Prostate gland (tissue), 2 donors: Measurements from ENCODE around the gene ZNF526. TPM values are rescaled to one million over a fixed set of nuclear protein-coding genes. Genes with fewer than 3 reads are reported as not detected.

Source experiments
- DNase-seq: peaks from one replicate; pipeline ENCODE4 v3.0.0-alpha.2; 2019; ENCODE audit warnings: low spot score
- H3K27ac ChIP-seq, 2 donors: fragments of 200-600 bp; sonication (generic); 2 replicates each; pipeline ENCODE4 v1.5.1; 2017 to 2019
- H3K27me3 ChIP-seq: fragments of 200-600 bp; sonication (generic); replicated peaks from 2 replicates; pipeline ENCODE4 v1.5.1; 2019; ENCODE audit not compliant: insufficient read depth
- H3K36me3 ChIP-seq, 2 donors: fragments of 200-600 bp; sonication (generic); 1 replicate in 1 of 2; 2 replicates in 1 of 2; pipeline versions ENCODE4 v1.5.1 to v1.8.1; 2017 to 2019
- H3K4me1 ChIP-seq: fragments of 200-600 bp; sonication (generic); replicated peaks from 2 replicates; pipeline ENCODE4 v1.5.1; 2019
- H3K4me3 ChIP-seq, 2 donors: fragments of 200-600 bp; sonication (generic); 2 replicates each; pipeline ENCODE4 v1.5.1; 2017 to 2019
- H3K9me3 ChIP-seq: fragments of 200-600 bp; sonication (generic); 2 replicates; pipeline ENCODE4 v1.5.1; 2017
- CTCF ChIP-seq, 4 experiments: fragments of 200-600 bp in 2 of 4; fragments of 450-650 bp in 2 of 4; sonication (generic) in 2 of 4; IDR thresholded peaks; 1 replicate in 3 of 4; 2 replicates in 1 of 4; pipeline ENCODE4 v1.5.1; 2016 to 2019; ENCODE audit warnings: antibody characterized with exemption in 4 of 4, mild to moderate bottlenecking in 2 of 4, moderate library complexity in 2 of 4
- POLR2A ChIP-seq: fragments of 450-650 bp; IDR thresholded peaks from one replicate; pipeline ENCODE4 v1.6.1; 2016; ENCODE audit warnings: antibody characterized with exemption, mild to moderate bottlenecking
- POLR2AphosphoS5 ChIP-seq: sonication (generic); formaldehyde crosslinking; IDR thresholded peaks from one replicate; pipeline ENCODE4 v1.6.1; 2017; ENCODE audit warnings: antibody characterized with exemption
- WGBS: methylation state at CpG from one replicate; pipeline ENCODE4 v1.1.5; 2018; 5-methylcytosine and 5-hydroxymethylcytosine counted together
- intact Hi-C: fragments of 100-400 bp; cut with DNase I; formaldehyde crosslinking; loops from one replicate; pipeline ENCODE4 v1.14.2; 2022
- total RNA-seq, 2 donors: library from RNA; depleted of rRNA; stranded (reverse); fragments of >200 nt; gene quantifications; one replicate each; pipeline ENCODE4 v1.1.0, GENCODE V29; 2016

ZNF526 gene
- total RNA-seq, 2 donors from 2014 or later: 8.2 to 14.1 TPM

DNA sequence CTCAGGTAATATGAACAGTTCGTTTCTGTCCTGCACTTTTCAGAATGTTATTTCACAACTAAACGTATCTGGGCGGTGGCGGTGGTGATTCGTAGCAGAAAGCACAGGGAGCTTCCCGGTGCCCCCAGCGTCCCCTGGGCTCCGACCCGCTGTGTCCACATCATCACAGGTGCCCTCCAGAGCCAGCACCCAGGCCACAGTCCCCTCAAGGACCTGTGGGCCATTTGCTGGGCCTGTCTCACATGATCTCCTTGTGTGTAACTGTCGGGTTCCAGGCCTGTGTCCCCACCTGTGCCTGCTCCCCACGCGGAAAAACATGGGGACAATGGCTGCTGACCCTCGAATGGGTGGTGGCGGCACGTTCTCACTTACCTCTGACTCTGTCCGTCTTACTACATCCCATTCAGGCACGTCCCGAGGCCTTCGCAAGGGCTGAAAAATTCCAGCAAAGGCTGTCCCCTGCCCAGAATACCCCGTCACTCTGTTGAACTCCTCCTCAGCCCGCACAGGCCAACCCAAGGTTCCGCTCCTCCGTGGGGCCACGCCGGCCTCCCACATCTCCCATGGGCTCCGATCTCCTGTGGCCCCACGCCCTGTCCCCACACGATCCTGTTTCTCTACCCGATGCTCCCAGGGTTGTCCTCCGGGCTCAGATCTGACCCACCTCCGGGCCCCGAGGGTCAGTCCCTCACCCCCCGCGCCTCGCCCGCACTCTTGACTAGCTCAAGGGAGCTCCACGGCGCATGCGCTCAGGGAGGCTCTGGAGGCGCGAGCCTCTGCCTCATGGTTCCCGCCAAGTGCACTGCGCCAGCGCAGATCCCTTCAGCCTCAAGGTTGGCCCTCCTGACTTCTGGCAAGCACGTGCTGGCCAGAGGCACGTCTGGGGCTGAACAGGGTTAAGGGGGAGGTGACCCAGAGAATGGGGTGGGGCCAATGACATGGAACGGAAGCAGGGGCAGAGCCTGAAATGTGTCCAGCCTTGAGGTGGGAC lies 23.8 kb upstream of the ZNF526 start:
- Histone ChIP-seq H3K27me3 (no peaks in the 10 kb centered on the region), H3K9me3 (no peaks in the 10 kb centered on the region), H3K4me3 (no peak overlapping the region), H3K27ac (no peak overlapping the region), H3K4me1 (no peaks in the 10 kb centered on the region), H3K36me3 (peaks cover 3 to 11% of the 10 kb centered on the region in 2 donors)
- WGBS: 89% methylated on average over 47 of the region's 47 CpGs
- intact Hi-C loops: no loop called here
- no peak for DNase-seq
- TF ChIP-seq POLR2A (no peak), CTCF (IDR thresholded peaks at IDR 0.05) (no peak), POLR2AphosphoS5 (no peak)

- Histone ChIP-seq H3K27ac (no peak overlapping the region), H3K4me3 (no peak overlapping the region), H3K4me1 (no peaks in the 10 kb centered on the region), H3K27me3 (no peaks in the 10 kb centered on the region), H3K9me3 (no peaks in the 10 kb centered on the region), H3K36me3 (peaks cover 8 to 11% of the 10 kb centered on the region in 2 donors)
- no peak for DNase-seq
- WGBS: 43% methylated on average over 5 of the region's 5 CpGs
- intact Hi-C loops: no loop called here
- TF ChIP-seq POLR2A: no peak
- no peak for TF ChIP-seq POLR2AphosphoS5
- no peak for TF ChIP-seq CTCF (IDR thresholded peaks at IDR 0.05)
These were observed 22.7 kb upstream of the ZNF526 start for GRCh38 chr19:42197375-42197817.

DNA sequence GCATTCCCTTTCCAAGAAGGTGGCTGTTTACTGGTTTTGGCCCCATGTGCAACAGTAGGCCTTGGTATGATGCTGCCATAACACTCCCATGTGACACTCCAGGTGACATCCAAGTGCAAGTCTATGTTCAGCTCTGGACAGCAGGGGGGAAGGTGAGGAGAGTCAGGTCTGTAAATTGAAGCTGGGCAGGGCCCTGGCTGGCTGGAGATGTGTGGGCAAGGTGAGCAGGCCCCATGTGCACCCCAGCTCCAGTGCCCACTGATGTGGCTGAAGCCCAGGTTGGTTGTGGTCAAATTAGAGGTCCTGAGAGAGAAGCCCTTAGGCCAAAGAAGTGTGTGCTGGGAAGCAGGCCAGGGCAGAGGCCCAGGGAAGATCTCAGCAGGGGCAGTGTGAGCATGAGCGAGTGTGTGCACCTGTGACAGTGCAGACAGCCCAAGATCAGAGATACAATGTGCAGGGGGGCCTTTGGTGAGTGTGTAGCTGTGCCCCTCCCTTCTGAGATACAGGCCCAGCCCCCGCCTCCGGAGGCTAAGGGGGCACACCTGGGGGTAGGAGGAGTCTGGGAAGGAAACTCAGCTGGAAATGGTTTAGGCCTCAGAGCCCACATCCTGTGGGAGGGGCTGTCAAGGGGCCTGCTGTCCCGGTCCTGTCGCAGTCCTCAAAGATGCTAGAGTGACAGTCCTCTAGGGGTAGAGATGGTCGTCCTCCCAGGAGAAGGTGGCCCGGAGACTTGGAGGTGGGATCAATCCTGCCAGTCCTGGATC lies 21.3 kb upstream of the ZNF526 start:
- no peak for DNase-seq
- TF ChIP-seq CTCF (IDR thresholded peaks at IDR 0.05) (no peak), POLR2A (no peak), POLR2AphosphoS5 (no peak)
- Histone ChIP-seq H3K4me3 (no peak overlapping the region), H3K4me1 (no peaks in the 10 kb centered on the region), H3K27ac (peak overlapping the region in 1 of 2 donors; percentile 26), H3K27me3 (no peaks in the 10 kb centered on the region), H3K9me3 (no peaks in the 10 kb centered on the region), H3K36me3 (peaks cover 8 to 11% of the 10 kb centered on the region in 2 donors)
- 46% methylated on average over 7 of the region's 7 CpGs for WGBS
- intact Hi-C loops: no loop called here

- H3K9me3 ChIP-seq: no peaks in the 10 kb centered on the region
- WGBS: 49% methylated on average over 30 of the region's 32 CpGs
- peaks cover 8 to 11% of the 10 kb centered on the region in 2 donors for H3K36me3 ChIP-seq
- TF ChIP-seq POLR2AphosphoS5 (no peak), POLR2A (peak; percentile 25), CTCF (IDR thresholded peaks at IDR 0.05) (no peak)
- H3K27ac ChIP-seq: peak overlapping the region in 1 of 2 donors; percentile 26
- intact Hi-C loops: no loop called here
- no peaks in the 10 kb centered on the region for H3K4me1 ChIP-seq
- H3K27me3 ChIP-seq: no peaks in the 10 kb centered on the region
- H3K4me3 ChIP-seq: no peak overlapping the region
- peak; percentile 43 for DNase-seq
These were observed 20.5 kb upstream of the ZNF526 start for GRCh38 chr19:42199440-42200115.
